OCI-LY3 (cell line): Measurements from ENCODE around the gene MED15.

ENCODE experiments used
- H2AFZ ChIP-seq: fragments of 200-600, 300-600 bp; shearing (Covaris generic); 2 replicates; pipeline ENCODE4 v1.6.0; 2014; ENCODE audit warnings: antibody characterized with exemption, low read depth, low read length
- H3K27ac ChIP-seq: fragments of 200-600, 300-600 bp; sonication (generic); 2 replicates; pipeline ENCODE4 v1.5.1; 2014; ENCODE audit warnings: mild to moderate bottlenecking, low read length, moderate library complexity, mixed read lengths
- H3K27me3 ChIP-seq: fragments of 200-600, 300-600 bp; sonication (generic); 2 replicates; pipeline ENCODE4 v1.6.1; 2014; ENCODE audit warnings: low read depth, low read length, mixed read lengths
- H3K36me3 ChIP-seq: fragments of 200-600, 300-600 bp; sonication (generic); replicated peaks from 2 replicates; pipeline ENCODE3; 2014; ENCODE audit warnings: low read depth, low read length, mixed read lengths
- H3K4me1 ChIP-seq: fragments of 300-600, 200-600 bp; sonication (generic); 2 replicates; pipeline ENCODE4 v1.6.1; 2014; ENCODE audit warnings: low read length, mixed read lengths
- H3K4me2 ChIP-seq: fragments of 200-600, 300-600 bp; sonication (generic); 2 replicates; pipeline ENCODE4 v1.6.1; 2014; ENCODE audit warnings: low read length, mixed read lengths
- H3K4me3 ChIP-seq: fragments of 300-600, 200-600 bp; sonication (generic); 2 replicates; pipeline ENCODE4 v1.5.1; 2014; ENCODE audit warnings: antibody characterized with exemption, mild to moderate bottlenecking, low read length, moderate library complexity
- H3K79me2 ChIP-seq: fragments of 300-600, 200-600 bp; shearing (Covaris generic); 2 replicates; pipeline ENCODE4 v1.6.1; 2014; ENCODE audit warnings: mild to moderate bottlenecking, low read length, mixed read lengths
- H3K9ac ChIP-seq: fragments of 300-600, 200-600 bp; shearing (Covaris generic); 2 replicates; pipeline ENCODE4 v1.6.0; 2014; ENCODE audit warnings: mild to moderate bottlenecking, low read length, moderate library complexity
- H3K9me3 ChIP-seq: fragments of 200-600, 300-600 bp; shearing (Covaris generic); 2 replicates; pipeline ENCODE4 v1.6.1; 2014; ENCODE audit warnings: low read length, mixed read lengths; ENCODE audit not compliant: insufficient read depth
- H4K20me1 ChIP-seq: fragments of 200-600, 300-600 bp; sonication (generic); 2 replicates; pipeline ENCODE4 v1.6.1; 2016; ENCODE audit warnings: low read length, mixed read lengths; ENCODE audit not compliant: insufficient read depth
- EZH2phosphoT487 ChIP-seq: fragments of 200-600 bp; shearing (Covaris generic); IDR thresholded peaks from 2 replicates; pipeline ENCODE4 v1.6.1; 2018; ENCODE audit warnings: antibody characterized with exemption, mixed run types, low read depth
- TF ChIP-seq, protein P1 (sequence below): fragments of 200-600, 300-600 bp; sonication (generic); IDR thresholded peaks from 2 replicates; pipeline ENCODE4 v1.5.1; 2014; ENCODE audit warnings: antibody characterized with exemption, low read length, low read depth

Gene MED15

DNA sequence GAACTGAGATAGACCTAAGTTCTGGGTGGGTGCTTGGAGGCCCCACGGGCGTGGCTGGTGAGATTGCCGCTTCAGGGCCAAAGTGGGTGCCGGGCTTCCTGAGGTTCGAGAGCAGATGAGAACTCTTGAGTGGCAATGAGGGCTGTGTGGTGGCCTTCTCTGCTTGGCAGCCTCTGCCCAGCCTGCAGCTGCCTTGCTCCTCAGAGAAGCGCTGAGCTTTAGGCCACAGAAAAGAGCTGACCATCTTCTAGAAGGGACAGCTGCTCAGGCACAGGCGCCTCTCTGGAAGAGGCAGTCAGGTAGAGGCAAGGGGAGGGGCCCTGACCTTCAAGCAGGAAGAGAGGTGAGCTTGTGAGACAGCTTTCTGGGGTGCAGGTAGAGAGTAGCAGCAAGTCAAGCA lies 72.8 kb downstream of the MED15 start:
- H3K79me2 ChIP-seq = no peaks in the 10 kb centered on the region
- H3K9me3 ChIP-seq = no peaks in the 10 kb centered on the region
- H2AFZ ChIP-seq = no peak overlapping the region
- no peak overlapping the region for H3K4me3 ChIP-seq
- TF ChIP-seq, protein P1, sequence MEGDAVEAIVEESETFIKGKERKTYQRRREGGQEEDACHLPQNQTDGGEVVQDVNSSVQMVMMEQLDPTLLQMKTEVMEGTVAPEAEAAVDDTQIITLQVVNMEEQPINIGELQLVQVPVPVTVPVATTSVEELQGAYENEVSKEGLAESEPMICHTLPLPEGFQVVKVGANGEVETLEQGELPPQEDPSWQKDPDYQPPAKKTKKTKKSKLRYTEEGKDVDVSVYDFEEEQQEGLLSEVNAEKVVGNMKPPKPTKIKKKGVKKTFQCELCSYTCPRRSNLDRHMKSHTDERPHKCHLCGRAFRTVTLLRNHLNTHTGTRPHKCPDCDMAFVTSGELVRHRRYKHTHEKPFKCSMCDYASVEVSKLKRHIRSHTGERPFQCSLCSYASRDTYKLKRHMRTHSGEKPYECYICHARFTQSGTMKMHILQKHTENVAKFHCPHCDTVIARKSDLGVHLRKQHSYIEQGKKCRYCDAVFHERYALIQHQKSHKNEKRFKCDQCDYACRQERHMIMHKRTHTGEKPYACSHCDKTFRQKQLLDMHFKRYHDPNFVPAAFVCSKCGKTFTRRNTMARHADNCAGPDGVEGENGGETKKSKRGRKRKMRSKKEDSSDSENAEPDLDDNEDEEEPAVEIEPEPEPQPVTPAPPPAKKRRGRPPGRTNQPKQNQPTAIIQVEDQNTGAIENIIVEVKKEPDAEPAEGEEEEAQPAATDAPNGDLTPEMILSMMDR = no peak
- TF ChIP-seq EZH2phosphoT487 = no peak
- H3K9ac ChIP-seq = no peak overlapping the region
- H3K27ac ChIP-seq = no peak overlapping the region
- H3K36me3 ChIP-seq = peaks cover 49% of the 10 kb centered on the region
- H4K20me1 ChIP-seq = peaks cover 10% of the 10 kb centered on the region
- H3K27me3 ChIP-seq = no peaks in the 10 kb centered on the region
- no peak overlapping the region for H3K4me2 ChIP-seq
- H3K4me1 ChIP-seq = no peaks in the 10 kb centered on the region

DNA sequence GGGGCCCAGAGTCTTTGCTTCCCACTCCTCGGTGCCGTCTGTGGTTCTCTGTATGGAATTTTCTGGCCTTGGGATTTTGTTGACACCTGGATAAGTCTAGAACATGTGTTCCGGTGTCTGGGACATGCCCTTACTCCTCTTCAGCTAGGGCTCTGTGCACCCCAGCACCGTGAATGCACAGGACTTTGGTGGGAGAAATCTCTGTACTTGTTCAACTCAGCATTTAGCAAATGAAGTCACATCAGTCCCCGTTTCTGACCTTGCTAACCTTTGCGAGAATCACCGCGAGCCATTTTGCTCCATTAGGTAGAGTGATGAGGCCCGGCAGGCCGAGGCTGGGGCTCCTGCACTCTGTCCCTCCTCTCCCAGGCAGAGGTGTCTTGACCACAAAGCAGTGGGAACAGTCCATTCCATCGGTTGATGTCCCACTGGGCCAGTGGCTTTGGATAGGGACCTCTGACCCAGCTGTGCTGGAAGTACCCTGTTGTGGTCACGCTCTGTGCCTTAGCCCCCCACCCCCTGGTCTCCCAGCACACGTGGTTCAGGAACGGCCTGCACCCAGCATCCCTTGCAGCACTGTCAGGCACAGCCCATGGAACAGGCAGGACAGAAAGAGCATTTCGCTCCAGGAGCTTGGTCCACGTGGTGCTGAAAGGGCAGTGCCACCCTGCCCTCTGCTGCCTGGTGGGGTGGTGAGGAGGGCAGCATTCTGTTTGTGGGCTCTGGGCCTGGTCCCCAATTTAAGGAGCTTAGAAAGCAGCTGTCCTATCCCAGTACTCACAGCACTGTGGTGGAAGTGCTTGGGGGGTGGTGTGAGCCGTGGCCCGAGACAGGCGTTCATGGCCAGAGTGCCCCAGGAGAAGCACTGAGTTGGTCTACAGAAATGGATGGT lies 73.4 kb downstream of the MED15 start:
- Histone ChIP-seq H3K9me3 (no peaks in the 10 kb centered on the region), H3K4me1 (no peaks in the 10 kb centered on the region), H3K4me2 (no peak overlapping the region), H3K27me3 (no peaks in the 10 kb centered on the region), H2AFZ (no peak overlapping the region), H3K9ac (no peak overlapping the region), H3K79me2 (no peaks in the 10 kb centered on the region), H3K4me3 (no peak overlapping the region), H3K27ac (no peak overlapping the region), H4K20me1 (peaks cover 10% of the 10 kb centered on the region), H3K36me3 (peaks cover 51% of the 10 kb centered on the region)
- TF ChIP-seq, protein P1 = no peak
- TF ChIP-seq EZH2phosphoT487 = no peak

DNA sequence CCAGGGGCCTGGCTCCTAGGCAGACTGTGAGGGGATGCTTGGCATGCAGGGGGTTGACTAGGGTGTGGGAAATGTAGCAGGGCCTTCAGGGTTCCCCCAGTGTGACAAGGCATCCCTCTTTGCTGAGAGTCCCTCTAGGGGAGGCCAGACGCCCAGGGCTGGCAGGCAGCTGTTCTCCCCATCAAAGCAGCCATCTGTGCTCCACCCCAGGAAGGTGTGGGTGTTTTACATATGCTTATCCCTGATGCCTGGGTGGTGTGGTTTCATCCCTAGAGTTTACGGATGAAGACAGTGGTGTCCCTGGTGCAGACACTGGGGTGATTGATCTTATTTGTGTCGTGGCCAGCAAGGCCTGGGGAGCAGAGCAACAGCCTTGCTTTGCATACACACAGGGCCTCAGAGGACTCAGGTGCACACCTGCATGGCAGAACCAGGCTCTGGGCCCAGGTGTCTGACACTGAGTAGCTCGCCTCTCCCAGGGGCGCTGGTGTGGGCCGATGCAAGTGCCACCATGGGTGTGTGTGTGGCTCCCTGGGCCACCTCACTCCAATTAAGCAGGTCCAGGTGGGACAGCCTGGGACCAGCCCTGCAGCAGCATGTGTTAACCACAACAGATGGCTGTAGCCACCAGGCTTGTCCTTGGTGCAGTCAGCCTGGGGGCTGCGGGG lies 74.2 kb downstream of the MED15 start:
- Histone ChIP-seq H3K4me2 (no peak overlapping the region), H3K9ac (no peak overlapping the region), H3K4me1 (no peaks in the 10 kb centered on the region), H3K36me3 (peaks cover 48% of the 10 kb centered on the region), H3K79me2 (no peaks in the 10 kb centered on the region), H3K9me3 (no peaks in the 10 kb centered on the region), H3K27me3 (no peaks in the 10 kb centered on the region), H4K20me1 (peaks cover 10% of the 10 kb centered on the region), H3K27ac (no peak overlapping the region), H3K4me3 (no peak overlapping the region), H2AFZ (no peak overlapping the region)
- TF ChIP-seq, protein P1 = no peak
- no peak for TF ChIP-seq EZH2phosphoT487

DNA sequence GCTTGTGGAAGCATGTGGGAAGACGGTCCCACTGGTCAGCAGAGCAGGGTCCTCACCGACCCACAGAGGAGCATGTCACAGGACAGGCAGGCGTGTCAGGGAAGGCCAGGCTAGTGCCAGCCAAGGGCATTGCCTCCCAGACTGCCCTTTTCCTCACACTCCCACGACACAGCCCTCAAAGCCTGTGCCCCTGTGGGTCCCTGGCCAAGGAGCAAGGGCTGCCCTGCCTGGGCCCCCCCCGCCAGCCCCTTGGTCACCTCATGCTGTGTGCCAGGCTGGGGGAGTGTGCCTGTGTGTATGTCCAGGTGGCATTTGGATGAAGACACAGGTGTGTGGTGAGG lies 74.7 kb downstream of the MED15 start:
- H3K79me2 ChIP-seq = no peaks in the 10 kb centered on the region
- no peak overlapping the region for H3K27ac ChIP-seq
- peaks cover 48% of the 10 kb centered on the region for H3K36me3 ChIP-seq

More for the DNA sequence above, 74.7 kb downstream of the MED15 start:
- Histone ChIP-seq H3K9ac (no peak overlapping the region), H3K4me1 (no peaks in the 10 kb centered on the region), H3K4me3 (no peak overlapping the region), H2AFZ (no peak overlapping the region), H3K4me2 (no peak overlapping the region), H3K27me3 (no peaks in the 10 kb centered on the region), H4K20me1 (peaks cover 10% of the 10 kb centered on the region), H3K9me3 (no peaks in the 10 kb centered on the region)
- TF ChIP-seq, protein P1 = no peak
- TF ChIP-seq EZH2phosphoT487 = no peak
